Liver (tissue), 9 donors: ENCODE measurements around the gene EFEMP2. TPM values are rescaled to one million over a fixed set of nuclear protein-coding genes. Genes with fewer than 3 reads are reported as not detected.
A peak's percentile ranks its signal among the peaks of the same experiment; 100 is the strongest.

Source experiments
- DNase-seq: peaks from one replicate; pipeline ENCODE4 v3.0.0-alpha.2; 2017; ENCODE audit warnings: low spot score
- H3K27ac ChIP-seq, 2 donors: one replicate each; pipeline ENCODE4 v1.7.0; 2013; ENCODE audit warnings: inconsistent platforms in 2 of 2, low read length in 2 of 2, control low read depth in 1 of 2, low read depth in 1 of 2, mild to moderate bottlenecking in 1 of 2
- H3K27me3 ChIP-seq, 4 donors: one replicate each; pipeline versions ENCODE4 v1.6.1 to v1.7.0; 2013; ENCODE audit warnings: low read length in 3 of 4, inconsistent platforms in 1 of 4, mild to moderate bottlenecking in 1 of 4, moderate library complexity in 1 of 4; ENCODE audit not compliant: control insufficient read depth in 4 of 4, insufficient read depth in 4 of 4
- H3K36me3 ChIP-seq, 4 donors: one replicate each; pipeline versions ENCODE4 v1.6.1 to v1.7.0; 2013; ENCODE audit warnings: low read length in 3 of 4, mild to moderate bottlenecking in 3 of 4, low read depth in 1 of 4, moderate library complexity in 1 of 4; ENCODE audit not compliant: control insufficient read depth in 4 of 4, insufficient read depth in 3 of 4
- H3K4me1 ChIP-seq, 4 donors: one replicate each; pipeline versions ENCODE4 v1.6.1 to v1.7.0; 2013; ENCODE audit warnings: low read length in 3 of 4, mild to moderate bottlenecking in 3 of 4, moderate library complexity in 1 of 4; ENCODE audit not compliant: control insufficient read depth in 4 of 4, insufficient read depth in 4 of 4
- H3K4me3 ChIP-seq, 3 donors: one replicate each; pipeline versions ENCODE4 v1.6.1 to v1.7.0; 2013; ENCODE audit warnings: low read length in 3 of 3, control low read depth in 1 of 3, low read depth in 1 of 3, mild to moderate bottlenecking in 1 of 3
- H3K9ac ChIP-seq, 2 donors: one replicate each; pipeline ENCODE4 v1.7.0; 2013; ENCODE audit warnings: low read length in 2 of 2, mild to moderate bottlenecking in 2 of 2, moderate library complexity in 2 of 2, control low read depth in 1 of 2, low read depth in 1 of 2
- H3K9me3 ChIP-seq, 4 donors: one replicate each; pipeline versions ENCODE4 v1.6.1 to v1.7.0; 2013; ENCODE audit warnings: low read length in 3 of 4; ENCODE audit not compliant: control insufficient read depth in 4 of 4
- CTCF ChIP-seq: fragments of 150-350 bp; IDR thresholded peaks from 2 replicates; pipeline ENCODE4 v1.5.1; 2017; ENCODE audit warnings: improper control_type of control experiment, low read depth, low read length; ENCODE audit not compliant: missing input control
- EGR1 ChIP-seq, 2 donors: IDR thresholded peaks; 2 replicates each; pipeline ENCODE4 v1.6.1; 2016 to 2018; ENCODE audit warnings: antibody characterized with exemption in 2 of 2, low read depth in 2 of 2
- FOXA1 ChIP-seq: IDR thresholded peaks from 2 replicates; pipeline ENCODE4 v1.6.1; 2016; ENCODE audit warnings: antibody characterized with exemption
- GABPA ChIP-seq, 2 donors: IDR thresholded peaks in 1 of 2; conservative IDR thresholded peaks in 1 of 2; 2 replicates each; pipeline ENCODE4 v1.6.1; 2016; ENCODE audit warnings: antibody characterized with exemption in 2 of 2, mild to moderate bottlenecking in 1 of 2, moderate library complexity in 1 of 2
- HNF4G ChIP-seq: IDR thresholded peaks from 2 replicates; pipeline ENCODE4 v1.6.1; 2016; ENCODE audit warnings: antibody characterized with exemption
- JUND ChIP-seq, 2 donors: IDR thresholded peaks; 2 replicates each; pipeline ENCODE4 v1.6.1; 2016; ENCODE audit warnings: antibody characterized with exemption in 2 of 2
- MAX ChIP-seq: IDR thresholded peaks from 2 replicates; pipeline ENCODE4 v1.6.1; 2016; ENCODE audit warnings: antibody characterized with exemption
- REST ChIP-seq: IDR thresholded peaks from 2 replicates; pipeline ENCODE4 v1.6.1; 2016; ENCODE audit warnings: antibody characterized with exemption, mild to moderate bottlenecking
- SP1 ChIP-seq: IDR thresholded peaks from 2 replicates; pipeline ENCODE4 v1.6.1; 2018; ENCODE audit warnings: antibody characterized with exemption, mild to moderate bottlenecking
- TAF1 ChIP-seq: conservative IDR thresholded peaks from 2 replicates; pipeline ENCODE4 v1.6.1; 2016; ENCODE audit warnings: antibody characterized with exemption, mild to moderate bottlenecking
- YY1 ChIP-seq: IDR thresholded peaks from 2 replicates; pipeline ENCODE4 v1.6.1; 2016; ENCODE audit warnings: antibody characterized with exemption, mild to moderate bottlenecking
- WGBS: extraction: QIAGEN DNeasy Blood & Tissue Kit; methylation state at CpG from one replicate; pipeline ENCODE4 v1.1.7; 2013; 5-methylcytosine and 5-hydroxymethylcytosine counted together
- polyA plus RNA-seq, 2 donors: library from polyadenylated mRNA; stranded (reverse) in 1 of 2; unstranded in 1 of 2; fragments of 200-250 nt in 1 of 2; fragments of >200 nt in 1 of 2; fragmentation: Nextera tagmentation in 1 of 2; extraction: Ambion mirVana in 1 of 2; gene quantifications; one replicate each; pipeline versions ENCODE4 v1.2.1 to v1.2.3, GENCODE V29; 2013 to 2015
- total RNA-seq, 2 donors: library from RNA; depleted of rRNA; stranded (reverse); fragments of >200 nt; gene quantifications; one replicate each; pipeline ENCODE4 v1.2.3, GENCODE V29; 2014
- donor health status: healthy.
- donor health status: healthy.
- donor health status: healthy.
- donor health status: healthy.
- donor health status: healthy.

EFEMP2 gene
- total and polyA plus RNA-seq, 4 donors, result 5.0 to 10.7 (median 5.3) TPM

- WGBS, result 5% methylated on average over 78 of the region's 78 CpGs
- TF ChIP-seq YY1, result no peak
- no peak for TF ChIP-seq REST
- TF ChIP-seq CTCF, result no peak
- TF ChIP-seq FOXA1, result no peak
- TF ChIP-seq HNF4G, result no peak
- TF ChIP-seq GABPA (IDR thresholded peaks at IDR 0.05 in 1 of 2, conservative IDR thresholded peaks at IDR 0.05 in 1 of 2), result no peak
- no peak for TF ChIP-seq SP1
- no peak for TF ChIP-seq JUND (IDR thresholded peaks at IDR 0.05)
- TF ChIP-seq TAF1, result no peak
- TF ChIP-seq EGR1 (IDR thresholded peaks at IDR 0.05; ENCODE audit: low read depth in 2 of 2), result no peak
- no peak for TF ChIP-seq MAX
- H3K9me3 ChIP-seq, result no peaks in the 10 kb centered on the region
These were observed 26.9 kb upstream of the EFEMP2 start for GRCh38 chr11:65899356-65900124.

GRCh38 chr11:65898656-65899355, 26.2 kb upstream of the EFEMP2 start:
- Histone ChIP-seq H3K4me3 (peak overlapping the region in 1 of 3 donors; percentile 44), H3K4me1 (peaks cover 0 to 16% (median 10%) of the 10 kb centered on the region in 4 donors), H3K9me3 (no peaks in the 10 kb centered on the region), H3K27me3 (no peaks in the 10 kb centered on the region), H3K36me3 (peaks cover 0 to 1% (median 0%) of the 10 kb centered on the region in 4 donors), H3K9ac (no peak overlapping the region), H3K27ac (no peak overlapping the region)
- no peak for DNase-seq
- TF ChIP-seq SP1 (no peak), GABPA (IDR thresholded peaks at IDR 0.05 in 1 of 2, conservative IDR thresholded peaks at IDR 0.05 in 1 of 2) (no peak), YY1 (no peak), REST (no peak), TAF1 (no peak)
- 25% methylated on average over 28 of the region's 28 CpGs for WGBS

More at GRCh38 chr11:65899356-65900124, 26.9 kb upstream of the EFEMP2 start:
- Histone ChIP-seq H3K9ac (peak overlapping the region in 1 of 2 donors; percentile 50), H3K4me3 (peak overlapping the region; percentile 1 to 47 (median 44)), H3K27me3 (no peaks in the 10 kb centered on the region), H3K4me1 (peaks cover 0 to 16% (median 10%) of the 10 kb centered on the region in 4 donors), H3K36me3 (peaks cover 0 to 1% (median 0%) of the 10 kb centered on the region in 4 donors), H3K27ac (no peak overlapping the region)
- DNase-seq, result no peak
